HepG2 (cell line): ENCODE results near the gene SRCIN1. TPM values are rescaled to one million over a fixed set of nuclear protein-coding genes. Genes with fewer than 3 reads are reported as not detected.

Experiments
- FOXK2 ChIP-seq: fragments of 450-650 bp; IDR thresholded peaks from 2 replicates; pipeline ENCODE4 v1.6.1; 2016
- HES4 ChIP-seq: sonication (generic); formaldehyde crosslinking; IDR thresholded peaks from 2 replicates; pipeline ENCODE4 v1.9.0; 2021; ENCODE audit warnings: mild to moderate bottlenecking, missing genetic modification reagents, borderline replicate concordance
- HOMEZ ChIP-seq: IDR thresholded peaks from 2 replicates; pipeline ENCODE4 v1.6.1; 2016; ENCODE audit warnings: low read depth
- IRF1 ChIP-seq: sonication (generic); formaldehyde crosslinking; IDR thresholded peaks from 2 replicates; pipeline ENCODE4 v1.4.0; 2020; ENCODE audit warnings: low read depth, mild to moderate bottlenecking, missing genetic modification reagents
- MLX ChIP-seq: IDR thresholded peaks from 2 replicates; pipeline ENCODE4 v1.6.1; 2016
- MXD3 ChIP-seq: IDR thresholded peaks from 2 replicates; pipeline ENCODE4 v1.6.1; 2016; ENCODE audit warnings: mild to moderate bottlenecking, missing biosample characterization, missing genetic modification reagents
- PRDM15 ChIP-seq: sonication (generic); formaldehyde crosslinking; IDR thresholded peaks from 2 replicates; pipeline ENCODE4 v1.4.0; 2020; ENCODE audit warnings: missing genetic modification reagents
- SIX1 ChIP-seq: sonication (generic); formaldehyde crosslinking; IDR thresholded peaks from 2 replicates; pipeline ENCODE4 v1.4.0; 2020; ENCODE audit warnings: missing genetic modification reagents, borderline replicate concordance
- TARDBP ChIP-seq: sonication (generic); formaldehyde crosslinking; IDR thresholded peaks from 2 replicates; pipeline ENCODE4 v1.8.0; 2022; ENCODE audit warnings: mild to moderate bottlenecking, missing genetic modification reagents
- THAP9 ChIP-seq: sonication (generic); formaldehyde crosslinking; IDR thresholded peaks from 2 replicates; pipeline ENCODE4; 2020; ENCODE audit warnings: missing genetic modification reagents, mild to moderate bottlenecking, borderline replicate concordance
- UBTF ChIP-seq: sonication (generic); formaldehyde crosslinking; IDR thresholded peaks from 2 replicates; pipeline ENCODE4 v1.4.0; 2020; ENCODE audit warnings: mild to moderate bottlenecking, missing genetic modification reagents
- YEATS4 ChIP-seq: sonication (generic); formaldehyde crosslinking; IDR thresholded peaks from 2 replicates; pipeline ENCODE4 v1.4.0; 2020; ENCODE audit warnings: missing genetic modification reagents, borderline replicate concordance
- ZNF282 ChIP-seq: fragments of 450-650 bp; IDR thresholded peaks from 2 replicates; pipeline ENCODE4 v1.6.1; 2018; ENCODE audit not compliant: partially characterized antibody
- ZNF550 ChIP-seq: sonication (generic); formaldehyde crosslinking; IDR thresholded peaks from 2 replicates; pipeline ENCODE4 v1.4.0; 2020; ENCODE audit warnings: mild to moderate bottlenecking, missing genetic modification reagents, borderline replicate concordance
- ZNF781 ChIP-seq: sonication (generic); formaldehyde crosslinking; IDR thresholded peaks from 2 replicates; pipeline ENCODE4 v1.5.1; 2020; ENCODE audit warnings: borderline replicate concordance, mild to moderate bottlenecking, missing genetic modification reagents; ENCODE audit errors: not compliant biosample characterization
- polyA plus RNA-seq, 8 experiments: library from polyadenylated mRNA; depleted of rRNA in 3 of 8; stranded (reverse) in 7 of 8; unstranded in 1 of 8; fragments of >200 nt; fragmentation: Illumina TruSeq in 4 of 8; extraction: Trizol in 4 of 8; gene quantifications; 2 replicates each; pipeline versions ENCODE4 v1.2.1 to v1.2.3, GENCODE V29; 2011 to 2016; ENCODE audit warnings: low read depth in 4 of 8, missing spikeins in 1 of 8, mixed read lengths in 1 of 8; ENCODE audit not compliant: insufficient read depth in 1 of 8
- total RNA-seq, 5 experiments: library from RNA; depleted of rRNA; stranded (reverse); fragments of >200 nt; fragmentation: Illumina TruSeq; extraction: Trizol; gene quantifications; 2 replicates each; pipeline ENCODE4 v1.2.3, GENCODE V29; 2016; ENCODE audit warnings: low read depth in 1 of 5

SRCIN1 gene
- total and polyA plus RNA-seq, 2 of the 13 experiments (the other 11 are each of a cell fraction or from before 2014, with no cell fraction given), result 1.2 to 9.6 TPM

- TF ChIP-seq HOMEZ (CRISPR knock-in tag) (0 out of 2 replicates have a peak, but pooled peaks have one; percentile 20), TARDBP (CRISPR knock-in tag) (peak; percentile 80), ZNF282 (no peak), PRDM15 (CRISPR knock-in tag) (no peak), ZNF781 (CRISPR knock-in tag) (no peak), IRF1 (CRISPR knock-in tag) (no peak), THAP9 (CRISPR knock-in tag) (no peak), FOXK2 (no peak), SIX1 (CRISPR knock-in tag) (no peak), UBTF (peak; percentile 78), ZNF550 (no peak), HES4 (CRISPR knock-in tag) (no peak), MLX (CRISPR knock-in tag) (no peak), MXD3 (CRISPR knock-in tag) (peak; percentile 49; the same call in 1 of the 2 replicates), YEATS4 (peak; percentile 50; the same call in 1 of the 2 replicates)
These were observed 46.5 kb downstream of the SRCIN1 start (continued) for GRCh38 chr17:38559051-38559879.
